GM12892 (cell line): Measurements from ENCODE around the gene NPR2.

Experiments used
- POLR2A ChIP-seq: IDR thresholded peaks from 2 replicates; pipeline ENCODE4 v1.6.1; 2011; ENCODE audit warnings: low read depth, low read length, control low read depth
- POLR2AphosphoS5 ChIP-seq: IDR thresholded peaks from 2 replicates; pipeline ENCODE4 v1.6.1; 2011; ENCODE audit warnings: low read depth, low read length, control low read depth
- TAF1 ChIP-seq: IDR thresholded peaks from 2 replicates; pipeline ENCODE4 v1.6.1; 2011; ENCODE audit warnings: low read depth, mild to moderate bottlenecking, control low read depth, low read length, borderline replicate concordance

- TF ChIP-seq POLR2A = no peak
- TF ChIP-seq POLR2AphosphoS5 = no peak
- TF ChIP-seq TAF1 = no peak
These were observed 8.0 kb upstream of the NPR2 start for GRCh38 chr9:35783418-35783817.
